ENCODE results near the gene RBL1. TPM values are rescaled to one million over a fixed set of nuclear protein-coding genes. Genes with fewer than 3 reads are reported as not detected.
"Not testable (repeated sequence)": the region's sequence is repeated elsewhere in the genome, so short reads cannot be mapped to it uniquely, and the experiment has no call there.

RBL1 gene
- total RNA-seq, 2 donors from 2014 or later, result 35.6 to 58.3 TPM

DNA sequence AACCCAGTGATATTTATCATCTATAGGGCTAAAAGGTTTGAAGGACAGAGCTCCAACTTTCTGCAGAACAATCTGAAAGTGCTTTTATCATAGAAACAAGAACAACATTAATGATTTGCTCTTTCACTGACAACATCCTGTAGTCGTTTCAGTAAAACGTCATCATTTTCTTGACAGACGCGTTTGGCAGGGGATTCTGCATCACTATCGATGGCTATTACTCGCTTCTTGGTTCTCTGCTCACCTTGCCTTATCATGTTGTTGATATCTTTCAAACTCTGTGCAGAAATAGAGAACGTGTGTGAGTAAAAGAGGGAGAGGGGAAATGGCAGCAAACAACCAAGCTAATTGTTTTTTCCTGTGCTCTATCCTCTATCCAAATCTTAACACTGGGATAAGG, 97.1 kb downstream of the RBL1 start:
- no peak overlapping the region for H3K27ac Mint-ChIP-seq
- H3K27me3 Mint-ChIP-seq, result no peaks in the 10 kb centered on the region
- ATAC-seq (no peak), DNase-seq (ENCODE audit: low spot score) (no peak)
- H3K36me3 Mint-ChIP-seq, result peaks cover 25% of the 10 kb centered on the region
- H3K4me3 Mint-ChIP-seq, result no peak overlapping the region
- peaks cover 0 to 5% of the 10 kb centered on the region in 2 donors for H3K4me1 Mint-ChIP-seq (ENCODE audit: low read depth in 2 of 2)
- H3K9me3 Mint-ChIP-seq, result no peaks in the 10 kb centered on the region

DNA sequence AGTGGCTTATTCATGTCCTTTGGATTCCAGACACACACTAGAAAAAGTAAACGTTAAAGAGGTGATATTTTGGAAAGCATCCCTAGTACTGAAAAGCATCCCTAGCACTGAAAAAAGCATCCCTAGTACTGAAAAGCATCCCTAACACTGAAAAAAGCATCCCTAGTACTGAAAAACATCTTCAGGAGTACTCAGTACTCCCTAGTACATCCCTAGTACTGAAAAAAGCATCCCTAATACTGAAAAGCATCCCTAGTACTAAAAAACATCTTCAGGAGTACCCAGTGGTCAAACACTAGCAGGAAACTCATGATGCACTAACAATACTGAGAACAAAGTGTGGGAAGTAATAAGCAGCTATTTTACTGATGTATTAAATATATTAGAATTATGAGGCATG, 98.7 kb downstream of the RBL1 start:
- ATAC-seq (no peak), DNase-seq (ENCODE audit: low spot score) (no peak)
- peaks cover 22% of the 10 kb centered on the region for H3K36me3 Mint-ChIP-seq
- peaks cover 2% of the 10 kb centered on the region for H3K9me3 Mint-ChIP-seq
- no peak overlapping the region for H3K4me3 Mint-ChIP-seq
- H3K27ac Mint-ChIP-seq, result no peak overlapping the region
- H3K4me1 Mint-ChIP-seq (ENCODE audit: low read depth in 2 of 2), result peaks cover 0 to 5% of the 10 kb centered on the region in 2 donors
- H3K27me3 Mint-ChIP-seq, result no peaks in the 10 kb centered on the region

DNA sequence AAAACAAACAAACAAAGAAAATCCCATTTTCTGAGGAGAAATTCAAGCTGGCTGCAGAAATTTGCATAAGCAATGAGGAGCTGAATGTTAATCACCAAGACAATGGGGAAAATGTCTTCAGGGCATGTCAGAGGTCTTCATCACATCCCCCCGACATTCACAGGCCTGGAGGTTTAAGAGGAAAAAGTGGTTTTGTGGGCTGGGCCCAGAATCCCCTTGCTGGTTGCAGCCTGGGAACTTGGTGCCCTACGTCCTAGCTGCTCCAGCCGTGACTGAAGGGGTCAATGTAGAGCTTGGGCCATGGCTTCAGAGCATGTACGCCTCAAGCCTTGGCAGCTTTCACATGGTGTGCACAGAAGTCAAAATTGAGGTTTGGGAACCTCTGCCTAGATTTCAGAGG, 101.6 kb downstream of the RBL1 start:
- not testable (repeated sequence) for H3K27me3 Mint-ChIP-seq; H3K27ac Mint-ChIP-seq; H3K9me3 Mint-ChIP-seq; H3K4me1 Mint-ChIP-seq (ENCODE audit: low read depth in 2 of 2); DNase-seq (ENCODE audit: low spot score); H3K4me3 Mint-ChIP-seq; ATAC-seq
- H3K36me3 Mint-ChIP-seq, result peaks cover 22% of the 10 kb centered on the region

DNA sequence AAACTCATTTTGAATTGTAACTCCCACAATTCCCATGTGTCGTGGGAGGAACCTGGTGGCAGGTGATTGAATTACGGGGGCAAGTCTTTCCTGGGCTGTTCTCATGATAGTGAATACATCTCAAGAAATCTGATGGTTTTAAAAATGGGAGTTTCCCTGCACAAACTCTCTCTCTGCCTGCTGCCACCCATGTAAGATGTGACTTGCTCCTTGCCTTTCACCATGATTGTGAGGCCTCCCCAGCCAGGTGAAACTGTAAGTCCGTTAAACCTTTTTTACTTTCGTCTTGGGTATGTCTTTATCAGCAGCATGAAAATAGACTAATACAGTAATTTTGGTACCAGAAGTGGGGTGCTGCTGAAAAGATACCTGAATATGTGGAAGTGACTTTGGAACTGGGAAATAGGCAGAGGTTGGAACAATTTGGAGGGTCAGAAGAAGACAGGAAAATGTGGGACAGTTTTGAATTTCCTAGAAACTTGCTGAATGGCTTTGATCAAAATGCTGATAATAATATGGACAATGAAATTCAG, 102.9 kb downstream of the RBL1 start:
- H3K4me1 Mint-ChIP-seq (ENCODE audit: low read depth in 2 of 2), result peaks cover 7 to 17% of the 10 kb centered on the region in 2 donors
- no peak overlapping the region for H3K4me3 Mint-ChIP-seq
- H3K27me3 Mint-ChIP-seq, result no peaks in the 10 kb centered on the region
- no peak for DNase-seq (ENCODE audit: low spot score)
- peaks cover 2% of the 10 kb centered on the region for H3K9me3 Mint-ChIP-seq
- H3K36me3 Mint-ChIP-seq, result peaks cover 22% of the 10 kb centered on the region
- H3K27ac Mint-ChIP-seq, result no peak overlapping the region
- no peak for ATAC-seq

DNA sequence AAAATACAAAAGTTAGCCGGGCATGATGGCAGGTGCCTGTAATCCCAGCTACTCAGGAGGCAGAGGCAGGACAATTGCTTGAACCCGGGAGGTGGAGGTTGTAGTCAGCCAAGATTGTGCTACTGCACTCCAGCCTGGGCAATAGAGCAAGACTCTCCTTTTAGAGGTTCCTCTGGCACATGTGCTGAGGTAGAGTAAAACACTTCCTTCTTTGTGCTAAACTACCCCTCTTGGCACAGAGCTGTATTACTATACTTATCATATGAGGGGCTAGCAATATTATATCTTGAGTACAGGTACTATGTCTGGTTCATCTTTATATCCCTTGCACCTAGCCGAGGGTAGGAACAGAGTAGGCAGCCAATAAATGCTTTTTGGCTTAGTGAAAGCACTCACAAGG, 104.1 kb downstream of the RBL1 start:
- ATAC-seq (no peak), DNase-seq (ENCODE audit: low spot score) (no peak)
- H3K27ac Mint-ChIP-seq, result no peak overlapping the region
- no peaks in the 10 kb centered on the region for H3K27me3 Mint-ChIP-seq
- H3K4me1 Mint-ChIP-seq (ENCODE audit: low read depth in 2 of 2), result peaks cover 7 to 17% of the 10 kb centered on the region in 2 donors
- H3K36me3 Mint-ChIP-seq, result peaks cover 22% of the 10 kb centered on the region
- peaks cover 2% of the 10 kb centered on the region for H3K9me3 Mint-ChIP-seq
- no peak overlapping the region for H3K4me3 Mint-ChIP-seq

DNA sequence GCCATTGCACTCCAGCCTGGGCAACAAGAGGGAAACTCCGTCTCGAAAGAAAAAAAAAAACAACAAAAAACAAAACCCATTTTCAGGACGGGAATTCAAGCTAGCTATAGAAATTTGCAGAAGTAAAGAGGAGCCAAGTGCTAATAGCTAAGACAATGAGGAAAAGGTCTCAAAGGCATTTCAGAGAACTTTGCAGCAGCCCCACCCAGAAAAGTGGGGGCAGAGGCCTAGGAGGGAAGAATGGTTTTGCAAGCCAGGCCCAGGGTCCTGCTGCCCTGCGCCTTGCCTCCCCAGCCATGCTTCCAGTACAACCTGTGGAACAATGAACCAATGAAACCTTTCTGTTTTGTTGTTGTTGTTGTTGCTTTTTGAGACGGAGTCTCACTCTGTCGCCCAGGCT, 106.0 kb downstream of the RBL1 start:
- peaks cover 8% of the 10 kb centered on the region for H3K36me3 Mint-ChIP-seq
- DNase-seq (ENCODE audit: low spot score), result no peak
- no peaks in the 10 kb centered on the region for H3K27me3 Mint-ChIP-seq
- ATAC-seq, result no peak
- peaks cover 2% of the 10 kb centered on the region for H3K9me3 Mint-ChIP-seq
- peak overlapping the region in 1 of 2 donors; percentile 21 for H3K27ac Mint-ChIP-seq
- H3K4me1 Mint-ChIP-seq (ENCODE audit: low read depth in 2 of 2), result peaks cover 7 to 17% of the 10 kb centered on the region in 2 donors
- no peak overlapping the region for H3K4me3 Mint-ChIP-seq

DNA sequence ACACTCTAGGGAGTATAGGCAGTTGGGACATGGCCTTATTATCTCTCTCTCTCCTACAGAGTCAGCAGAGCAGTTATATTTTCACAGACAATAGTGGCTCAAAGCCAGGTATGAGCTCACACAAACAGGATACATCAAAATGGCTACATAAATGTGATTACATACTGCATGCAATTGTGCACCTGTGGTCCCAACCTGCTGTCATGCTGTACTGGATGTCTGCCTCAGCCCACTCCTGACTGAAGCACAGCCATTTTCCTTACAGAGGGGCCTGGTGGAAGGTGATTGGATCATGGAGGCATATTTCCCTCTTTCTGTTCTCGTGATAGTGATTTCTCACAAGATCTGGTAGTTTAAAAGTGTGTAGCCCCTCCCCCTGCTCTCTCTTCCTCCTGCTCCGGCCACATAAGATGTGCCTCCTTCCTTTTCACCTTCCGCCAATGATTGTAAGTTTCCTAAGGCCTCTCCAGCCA, 107.3 kb downstream of the RBL1 start:
- Mint-ChIP-seq H3K27me3 (no peaks in the 10 kb centered on the region), H3K36me3 (peaks cover 6% of the 10 kb centered on the region), H3K9me3 (peaks cover 2% of the 10 kb centered on the region), H3K27ac (peak overlapping the region; percentile 21 to 30), H3K4me3 (no peak overlapping the region), H3K4me1 (ENCODE audit: low read depth in 2 of 2) (peaks cover 7 to 12% of the 10 kb centered on the region in 2 donors)
- ATAC-seq, result no peak
- DNase-seq (ENCODE audit: low spot score), result no peak

DNA sequence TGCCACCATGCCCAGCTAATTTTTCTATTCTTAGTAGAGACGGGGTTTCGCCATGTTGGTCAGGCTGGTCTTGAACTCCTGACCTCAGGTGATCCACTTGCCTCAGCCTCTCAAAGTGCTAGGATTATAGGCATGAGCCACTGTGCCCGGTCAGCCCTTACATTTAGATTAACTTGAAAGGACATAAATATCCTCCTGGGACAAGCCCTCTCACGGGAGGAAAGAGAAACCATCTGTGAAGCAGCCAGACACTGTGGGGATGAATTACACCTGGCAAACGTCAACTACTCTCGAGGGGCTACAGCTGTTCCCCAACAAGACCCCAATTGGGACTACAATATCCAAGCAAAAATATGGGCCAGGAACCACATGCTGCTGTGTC, 111.5 kb downstream of the RBL1 start:
- Mint-ChIP-seq H3K36me3 (no peaks in the 10 kb centered on the region), H3K4me1 (ENCODE audit: low read depth in 2 of 2) (peaks cover 7 to 9% of the 10 kb centered on the region in 2 donors), H3K27ac (no peak overlapping the region), H3K9me3 (no peaks in the 10 kb centered on the region), H3K4me3 (no peak overlapping the region), H3K27me3 (no peaks in the 10 kb centered on the region)
- no peak for DNase-seq (ENCODE audit: low spot score)
- no peak for ATAC-seq

DNA sequence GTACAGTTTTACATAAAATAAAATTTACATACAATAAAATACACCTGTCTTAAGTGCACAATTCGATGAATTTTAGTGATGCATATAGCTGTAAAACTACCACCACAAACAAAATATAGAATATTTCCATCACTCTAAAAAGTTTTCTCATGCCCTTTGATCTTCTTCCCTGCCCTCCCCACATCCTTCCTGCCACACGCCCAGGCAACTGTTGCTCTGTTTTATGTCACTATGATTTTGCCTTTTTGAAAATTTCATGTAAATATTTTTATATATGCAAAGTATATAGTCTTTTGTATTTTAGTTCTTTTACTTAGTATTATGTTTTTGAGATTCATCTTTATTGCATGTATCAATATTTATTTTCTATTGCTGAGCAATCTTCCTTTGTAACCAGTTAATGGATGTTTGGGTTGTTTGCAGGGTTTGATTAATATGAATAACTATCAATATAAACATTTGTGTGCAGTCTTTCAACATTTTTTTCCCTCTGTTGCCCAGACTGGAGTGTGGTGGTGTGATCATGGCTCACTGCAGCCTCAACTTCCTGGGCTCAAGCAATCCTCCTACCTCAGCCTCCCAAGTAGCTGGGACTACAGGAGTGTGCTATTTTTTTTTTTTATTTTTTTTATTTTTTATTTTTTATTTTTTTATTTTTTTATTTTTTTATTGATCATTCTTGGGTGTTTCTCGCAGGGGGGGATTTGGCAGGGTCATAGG, 120.5 kb downstream of the RBL1 start:
- Mint-ChIP-seq H3K27ac (peak overlapping the region in 1 of 2 donors; percentile 78), H3K4me1 (ENCODE audit: low read depth in 2 of 2) (peaks cover 17% of the 10 kb centered on the region in 2 donors), H3K4me3 (peak overlapping the region; percentile 15), H3K36me3 (no peaks in the 10 kb centered on the region), H3K9me3 (no peaks in the 10 kb centered on the region), H3K27me3 (no peaks in the 10 kb centered on the region)
- peak in 1 of 2 donors; percentile 49 for ATAC-seq
- DNase-seq (ENCODE audit: low spot score), result no peak

DNA sequence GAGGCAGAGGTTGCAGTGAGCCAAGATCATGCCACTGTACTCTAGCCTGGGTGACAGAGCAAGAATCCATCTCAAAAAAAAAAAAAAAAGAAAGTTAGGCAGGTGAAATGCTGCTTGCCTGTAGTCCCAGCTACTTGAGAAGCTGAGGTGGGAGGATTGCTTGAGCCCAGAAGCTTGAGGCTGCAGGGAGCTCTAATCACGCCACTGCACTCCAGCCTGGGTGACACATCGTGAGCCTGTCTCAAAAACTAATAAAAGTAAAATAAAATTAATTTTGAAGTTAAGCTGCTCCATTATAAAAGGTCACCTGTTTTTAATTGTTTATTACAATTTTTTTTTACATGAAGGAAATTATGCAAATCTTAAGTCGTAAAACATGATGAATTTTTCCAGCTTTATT, 121.1 kb downstream of the RBL1 start:
- no peak for ATAC-seq
- peak overlapping the region in 1 of 2 donors; percentile 64 for H3K27ac Mint-ChIP-seq

DNA sequence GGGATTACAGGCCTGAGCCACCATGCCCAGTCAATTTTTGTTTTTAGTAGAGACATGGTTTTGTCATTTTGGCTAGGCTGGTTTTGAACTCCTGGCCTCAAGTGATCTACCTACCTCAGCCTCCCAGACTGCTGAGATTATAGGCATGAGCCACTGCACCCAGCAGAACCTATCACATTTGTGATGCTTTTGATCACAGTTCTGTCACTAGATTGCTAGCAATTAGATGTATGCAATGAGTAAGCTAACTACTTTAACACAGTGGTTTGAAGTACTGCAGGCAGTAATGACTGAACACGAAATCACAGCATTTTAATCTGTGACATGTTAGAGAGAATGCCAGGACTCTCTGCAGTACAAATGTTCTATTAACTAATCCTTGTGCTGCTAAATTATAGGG, 124.7 kb downstream of the RBL1 start:
- peaks cover 2% of the 10 kb centered on the region for H3K9me3 Mint-ChIP-seq
- no peak for ATAC-seq
- DNase-seq (ENCODE audit: low spot score), result no peak
- no peaks in the 10 kb centered on the region for H3K36me3 Mint-ChIP-seq
- no peak overlapping the region for H3K4me3 Mint-ChIP-seq
- H3K27me3 Mint-ChIP-seq, result no peaks in the 10 kb centered on the region
- peaks cover 29 to 36% of the 10 kb centered on the region in 2 donors for H3K4me1 Mint-ChIP-seq (ENCODE audit: low read depth in 2 of 2)
- H3K27ac Mint-ChIP-seq, result peak overlapping the region in 1 of 2 donors; percentile 75

More for the DNA sequence above, 121.1 kb downstream of the RBL1 start:
- peaks cover 2% of the 10 kb centered on the region for H3K9me3 Mint-ChIP-seq
- H3K4me3 Mint-ChIP-seq, result no peak overlapping the region
- DNase-seq (ENCODE audit: low spot score), result no peak
- peaks cover 23% of the 10 kb centered on the region in 2 donors for H3K4me1 Mint-ChIP-seq (ENCODE audit: low read depth in 2 of 2)
- H3K36me3 Mint-ChIP-seq, result no peaks in the 10 kb centered on the region
- H3K27me3 Mint-ChIP-seq, result no peaks in the 10 kb centered on the region

DNA sequence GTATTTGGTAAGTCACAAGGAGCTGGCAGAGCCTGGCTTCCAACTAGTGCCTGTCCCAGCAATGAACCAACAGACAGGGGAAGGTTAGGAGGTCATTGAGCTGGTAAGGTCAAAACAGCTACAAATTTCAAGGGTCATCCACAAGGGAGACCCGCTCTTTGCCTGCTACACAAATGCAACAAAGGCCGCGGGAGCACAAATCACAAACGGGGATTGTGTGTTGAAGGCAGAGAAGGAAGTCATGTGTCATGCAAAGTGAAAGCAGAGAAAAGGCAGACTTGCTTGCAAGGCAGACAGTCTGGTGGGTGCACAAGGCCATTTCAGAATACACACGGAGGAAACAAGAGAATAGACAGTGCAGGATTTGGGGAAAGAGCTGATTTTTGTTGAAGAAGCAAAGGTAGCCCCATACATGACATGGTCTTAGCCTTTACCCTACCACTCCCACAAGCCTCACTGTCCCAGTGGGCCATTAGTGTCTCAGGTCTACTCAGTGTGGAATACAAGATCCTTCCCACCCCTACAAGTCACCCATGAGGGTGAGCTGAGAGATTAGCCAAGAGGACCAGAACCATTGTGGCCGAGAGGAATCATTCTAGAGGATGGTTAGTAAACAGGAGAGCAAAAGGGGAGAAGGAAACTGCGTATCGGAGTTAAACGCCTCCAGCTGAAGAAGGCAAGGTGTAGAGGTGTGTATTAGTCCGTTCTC, 126.2 kb downstream of the RBL1 start:
- H3K27ac Mint-ChIP-seq, result peak overlapping the region; percentile 47 to 75
- no peaks in the 10 kb centered on the region for H3K36me3 Mint-ChIP-seq
- peak overlapping the region; percentile 38 for H3K4me3 Mint-ChIP-seq
- DNase-seq (ENCODE audit: low spot score) (no peak), ATAC-seq (no peak)
- H3K27me3 Mint-ChIP-seq, result no peaks in the 10 kb centered on the region
- peaks cover 24 to 28% of the 10 kb centered on the region in 2 donors for H3K4me1 Mint-ChIP-seq (ENCODE audit: low read depth in 2 of 2)
- H3K9me3 Mint-ChIP-seq, result peaks cover 2% of the 10 kb centered on the region

DNA sequence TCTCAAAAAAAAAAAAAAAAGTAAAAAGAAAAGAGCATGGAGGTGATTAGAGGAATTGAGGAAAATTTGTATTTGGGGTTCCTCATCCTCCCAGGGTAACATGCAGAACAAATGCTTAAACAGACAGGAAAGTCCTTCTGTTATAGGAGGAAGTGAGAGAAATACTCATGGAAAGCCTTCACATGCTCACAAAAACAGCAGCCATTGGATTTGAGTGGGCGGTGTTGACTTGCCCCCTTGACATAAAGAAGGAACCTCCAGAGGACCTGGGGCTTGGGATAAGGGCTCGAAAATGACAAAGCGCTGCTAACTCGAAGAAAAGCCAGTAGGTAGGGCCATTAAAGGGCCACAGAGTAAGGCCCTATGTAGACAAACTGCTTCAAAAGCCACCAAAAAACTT, 126.7 kb downstream of the RBL1 start:
- no peak for ATAC-seq
- no peaks in the 10 kb centered on the region for H3K27me3 Mint-ChIP-seq
- H3K9me3 Mint-ChIP-seq, result peaks cover 2% of the 10 kb centered on the region
- H3K4me1 Mint-ChIP-seq (ENCODE audit: low read depth in 2 of 2), result peaks cover 24 to 28% of the 10 kb centered on the region in 2 donors
- H3K36me3 Mint-ChIP-seq, result no peaks in the 10 kb centered on the region
- no peak for DNase-seq (ENCODE audit: low spot score)
- peak overlapping the region; percentile 47 to 75 for H3K27ac Mint-ChIP-seq
- peak overlapping the region; percentile 38 for H3K4me3 Mint-ChIP-seq

DNA sequence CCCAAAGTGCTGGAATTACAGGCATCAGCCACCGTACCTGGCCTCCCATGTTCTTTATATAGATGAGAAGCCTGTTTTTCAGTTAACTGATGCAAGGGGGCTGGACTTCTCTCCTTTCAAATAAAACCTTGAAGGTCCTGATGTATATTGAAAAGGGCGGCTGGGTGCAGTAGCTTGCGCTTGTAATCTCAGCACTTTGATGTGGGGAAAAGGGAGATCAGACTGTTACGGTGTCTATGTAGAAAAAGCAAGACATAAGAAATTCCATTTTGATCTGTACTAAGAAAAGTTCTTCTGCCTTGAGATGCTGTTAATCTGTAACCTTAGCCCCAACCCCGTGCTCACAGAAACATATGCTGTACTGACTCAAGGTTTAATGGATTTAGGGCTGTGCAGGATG, 128.2 kb downstream of the RBL1 start:
- Mint-ChIP-seq H3K4me3 (no peak overlapping the region), H3K27ac (no peak overlapping the region), H3K36me3 (no peaks in the 10 kb centered on the region), H3K9me3 (peaks cover 2% of the 10 kb centered on the region), H3K27me3 (no peaks in the 10 kb centered on the region), H3K4me1 (ENCODE audit: low read depth in 2 of 2) (peaks cover 27 to 28% of the 10 kb centered on the region in 2 donors)
- DNase-seq (ENCODE audit: low spot score), result no peak
- ATAC-seq, result no peak
